COLO668 (cell line): Measurements from ENCODE around the gene SAFB2.

Source experiments
- DNase-seq: peaks from one replicate; lab custom pipeline; 2025; ENCODE audit not compliant: unreplicated experiment; lab: John Stamatoyannopoulos, UW

The SAFB2 gene

DNA sequence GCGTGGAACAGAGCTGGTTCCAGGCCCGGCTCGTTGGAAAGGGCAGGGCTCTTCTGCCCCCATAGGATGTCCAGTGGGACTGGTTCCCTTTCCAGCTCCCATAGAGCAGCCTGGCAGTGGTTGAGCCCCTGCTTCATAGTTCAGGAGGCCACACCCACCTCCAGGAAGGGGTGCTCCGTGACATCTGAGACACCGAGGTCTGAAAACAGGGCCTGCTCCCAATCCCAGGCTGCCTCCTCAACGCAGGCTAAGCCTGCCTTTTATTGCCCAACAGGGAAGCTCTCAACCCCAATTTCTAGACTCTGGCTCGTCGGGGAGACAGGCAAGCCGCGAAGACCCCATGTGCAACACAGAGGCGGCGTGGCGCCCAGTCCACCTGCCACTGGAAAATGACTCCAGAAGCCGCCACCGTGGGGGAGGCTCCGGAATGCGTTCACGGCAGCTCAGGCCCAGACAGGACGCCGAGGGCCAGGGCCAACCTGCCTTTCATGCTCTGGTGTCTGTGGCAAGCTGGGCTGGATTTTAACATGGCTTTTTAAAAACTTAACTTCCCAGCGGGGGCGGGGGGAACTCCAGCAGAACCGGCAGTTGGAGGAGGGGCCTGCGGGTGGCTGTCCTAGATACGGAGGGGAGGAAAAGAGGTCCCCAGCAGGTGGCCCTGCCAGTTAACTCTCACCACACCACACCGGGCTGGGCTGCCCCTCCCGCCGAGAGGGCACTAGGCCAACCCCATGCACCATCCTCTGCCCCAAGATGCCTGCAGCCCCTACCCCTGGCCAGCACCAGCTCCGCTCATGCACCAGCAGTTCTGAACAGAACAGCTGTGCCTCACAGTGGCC lies 36.9 kb downstream of the SAFB2 start:
- peak; percentile 81 for DNase-seq

GRCh38 chr19:5580161-5580571 lies 42.4 kb downstream of the SAFB2 start:
- DNase-seq = peak; percentile 41

DNA sequence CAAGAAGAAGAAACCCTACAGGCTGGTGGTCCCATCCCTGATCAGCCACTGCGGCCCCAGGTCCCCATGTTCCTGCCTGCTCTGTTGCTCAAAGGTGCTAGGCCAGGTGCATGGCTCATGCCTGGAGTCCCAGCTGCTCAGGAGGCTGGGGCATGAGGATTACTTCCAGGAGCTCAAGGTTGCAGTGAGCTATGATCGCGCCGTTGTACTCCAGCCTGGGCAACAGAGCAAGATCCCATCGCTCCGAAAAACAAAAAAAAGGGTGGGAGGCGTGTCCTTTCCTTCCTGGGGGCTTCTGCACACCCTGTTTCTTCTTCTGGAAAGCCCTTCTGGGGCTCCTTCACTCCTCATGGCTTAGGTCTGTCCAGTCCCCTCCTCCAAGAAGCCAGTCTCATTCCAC lies 42.9 kb downstream of the SAFB2 start:
- no peak for DNase-seq

- DNase-seq = no peak
These were observed 43.3 kb downstream of the SAFB2 start for GRCh38 chr19:5579286-5579685.

DNA sequence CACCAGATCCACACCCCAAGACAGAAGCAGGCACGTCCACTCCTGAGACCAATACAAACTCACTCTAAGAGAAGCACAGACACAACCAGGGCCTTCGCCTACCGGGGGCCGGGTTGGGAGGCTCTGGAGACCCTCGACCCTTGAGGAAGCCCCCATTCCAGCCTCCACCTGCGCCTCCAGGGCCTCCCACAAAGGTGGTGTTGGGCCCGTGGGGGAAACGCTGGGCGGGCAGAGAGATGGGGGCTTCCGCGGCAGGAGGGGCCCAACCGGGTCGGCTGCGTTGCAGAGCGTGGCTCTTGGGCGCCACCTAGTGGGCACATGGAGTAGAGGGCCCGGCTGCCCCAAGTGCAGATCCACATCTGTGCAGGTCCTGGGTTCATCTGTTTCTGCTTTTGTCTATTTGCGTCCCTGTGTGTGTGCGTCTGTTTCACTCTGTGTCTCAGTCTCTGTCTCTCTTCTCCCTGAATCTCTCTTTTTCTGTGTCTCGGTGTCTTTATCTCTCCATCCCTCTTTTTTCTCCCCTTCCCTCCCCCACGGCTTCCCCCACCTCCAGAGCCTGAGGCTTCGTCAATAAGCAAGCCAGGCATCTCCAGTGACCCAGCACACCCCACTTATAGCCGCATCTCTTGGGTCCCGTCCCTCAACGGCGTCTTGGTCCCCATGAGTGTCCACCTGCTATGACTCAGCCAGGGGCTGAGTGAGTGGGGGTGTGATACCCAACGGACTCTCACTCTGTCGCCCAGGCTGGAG lies 44.3 kb downstream of the SAFB2 start:
- DNase-seq = peak; percentile 79

GRCh38 chr19:5575590-5575989 lies 47.0 kb downstream of the SAFB2 start:
- DNase-seq = no peak

- DNase-seq = no peak
These were observed 49.9 kb downstream of the SAFB2 start for GRCh38 chr19:5572556-5573286.

DNA sequence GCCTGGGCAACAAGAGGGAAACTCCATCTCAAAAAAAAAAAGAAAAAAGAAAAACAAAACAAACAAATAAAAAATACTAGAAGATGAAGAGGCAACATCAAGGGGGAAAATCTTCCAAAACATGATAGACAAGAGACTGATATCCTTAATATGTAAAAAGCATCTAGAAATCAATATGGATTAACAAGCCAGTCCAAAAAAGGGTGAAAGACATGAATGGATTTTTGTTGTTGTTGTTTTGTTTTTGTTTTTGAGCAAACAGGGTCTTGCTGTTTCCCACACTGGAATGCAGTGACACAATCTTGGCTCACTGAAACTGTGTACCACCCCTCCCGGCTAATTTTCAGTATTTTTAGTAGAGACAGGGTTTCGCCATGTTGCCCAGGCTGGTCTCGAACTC lies 50.8 kb downstream of the SAFB2 start:
- no peak for DNase-seq

- DNase-seq = no peak
These were observed 54.6 kb downstream of the SAFB2 start for GRCh38 chr19:5567970-5568407.

DNA sequence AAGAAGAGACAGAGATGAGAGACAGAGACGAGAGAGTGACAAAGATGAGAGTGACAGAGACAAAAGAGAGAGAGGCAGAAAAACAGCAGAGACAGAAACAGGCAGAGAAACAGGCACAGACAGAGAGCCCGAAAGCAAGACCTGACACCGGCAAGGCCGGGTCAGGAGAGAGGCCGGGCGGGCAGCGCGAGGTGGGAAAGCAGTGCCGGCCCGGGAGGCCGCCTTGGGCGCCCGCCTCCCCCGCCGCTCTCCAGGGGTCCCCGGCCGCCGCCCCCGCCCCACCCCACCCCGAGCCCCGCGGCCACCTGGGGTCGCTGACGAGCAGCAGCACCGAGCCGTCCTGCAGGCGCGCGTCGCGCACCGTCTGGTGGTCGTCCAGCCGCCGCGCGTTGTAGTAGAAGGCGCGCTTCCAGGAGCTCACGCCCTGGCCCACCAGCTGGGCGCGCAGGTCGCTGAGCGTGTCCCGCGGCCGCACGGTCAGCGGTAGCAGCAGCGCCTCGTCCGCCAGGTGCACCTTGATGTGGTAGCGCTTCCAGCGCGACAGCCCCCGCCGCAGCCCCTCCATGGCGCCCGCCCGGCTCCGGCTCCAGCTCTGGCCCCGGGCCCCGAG lies 55.1 kb downstream of the SAFB2 start, which contains the start of gene TINCR:
Gene TINCR, minus strand, starts transcription at position 594 of the 610 bp plus-strand sequence.
- peak; percentile 29 for DNase-seq

- DNase-seq = no peak
These were observed 57.6 kb downstream of the SAFB2 start for GRCh38 chr19:5564930-5565329.

GRCh38 chr19:5563935-5564612 lies 58.5 kb downstream of the SAFB2 start:
- no peak for DNase-seq

DNA sequence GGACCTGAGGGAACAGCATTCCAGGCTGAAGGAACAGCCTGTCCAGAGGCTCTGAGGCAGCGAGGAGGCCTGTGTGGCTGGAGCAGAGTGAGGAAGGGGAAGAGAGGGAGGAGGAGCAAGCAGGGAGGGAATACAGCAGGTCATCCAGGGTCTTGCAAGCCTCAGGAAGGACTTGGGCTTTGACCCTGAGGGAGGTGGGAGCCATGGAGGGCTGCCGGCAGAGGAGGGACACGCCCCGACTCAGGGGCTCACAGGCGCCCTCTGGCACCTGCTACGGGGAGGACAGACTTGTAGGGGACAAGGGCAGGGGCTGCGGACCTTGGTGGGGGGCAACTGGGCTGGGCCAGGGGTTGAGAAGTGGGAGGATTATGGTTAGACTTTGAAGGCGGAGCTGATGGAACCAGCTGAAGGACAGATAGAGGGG lies 59.6 kb downstream of the SAFB2 start:
- DNase-seq = no peak

- DNase-seq = no peak
These were observed 60.3 kb downstream of the SAFB2 start for GRCh38 chr19:5562280-5562679.

GRCh38 chr19:5561559-5561958 lies 61.0 kb downstream of the SAFB2 start:
- DNase-seq = no peak

DNA sequence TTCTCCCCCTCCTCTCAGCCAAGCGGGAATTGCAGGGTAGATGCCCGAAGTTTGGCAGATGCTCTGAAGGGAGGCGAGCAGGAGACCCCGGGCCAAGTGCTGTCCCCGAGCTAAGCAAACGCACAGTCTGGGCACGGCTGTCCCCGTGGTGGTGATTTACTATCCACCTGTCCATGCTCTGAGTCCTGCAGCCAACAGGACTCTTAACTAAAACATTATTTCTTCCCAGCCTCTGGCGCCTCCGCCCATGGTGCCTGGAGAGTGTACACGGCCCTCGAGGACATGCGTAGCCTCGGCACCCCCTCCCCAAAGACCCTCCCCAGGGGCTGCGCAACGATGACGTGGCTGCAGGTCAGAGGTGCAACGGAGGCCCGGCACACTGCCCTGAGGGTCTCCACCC lies 62.4 kb downstream of the SAFB2 start:
- DNase-seq = no peak

DNA sequence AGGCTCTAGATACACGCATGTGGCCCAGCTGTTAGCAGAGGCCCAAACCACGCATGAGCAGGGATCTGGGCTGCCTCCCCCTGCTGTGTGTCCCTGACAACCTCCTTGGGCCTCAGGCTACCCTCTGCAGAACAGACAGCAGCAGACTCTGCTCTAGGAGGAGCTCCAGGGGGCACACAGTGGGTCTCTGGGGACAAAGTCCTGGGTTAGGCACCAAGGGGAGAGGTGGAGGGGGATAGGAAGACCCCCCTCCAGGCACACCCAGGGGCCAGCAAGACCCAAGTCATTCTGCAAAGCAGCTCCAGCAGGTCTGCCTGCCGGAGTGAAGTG lies 62.8 kb downstream of the SAFB2 start:
- no peak for DNase-seq

GRCh38 chr19:5558101-5558621 lies 64.4 kb downstream of the SAFB2 start:
- DNase-seq = no peak

- DNase-seq = no peak
These were observed 64.9 kb downstream of the SAFB2 start for GRCh38 chr19:5557691-5558090.

DNA sequence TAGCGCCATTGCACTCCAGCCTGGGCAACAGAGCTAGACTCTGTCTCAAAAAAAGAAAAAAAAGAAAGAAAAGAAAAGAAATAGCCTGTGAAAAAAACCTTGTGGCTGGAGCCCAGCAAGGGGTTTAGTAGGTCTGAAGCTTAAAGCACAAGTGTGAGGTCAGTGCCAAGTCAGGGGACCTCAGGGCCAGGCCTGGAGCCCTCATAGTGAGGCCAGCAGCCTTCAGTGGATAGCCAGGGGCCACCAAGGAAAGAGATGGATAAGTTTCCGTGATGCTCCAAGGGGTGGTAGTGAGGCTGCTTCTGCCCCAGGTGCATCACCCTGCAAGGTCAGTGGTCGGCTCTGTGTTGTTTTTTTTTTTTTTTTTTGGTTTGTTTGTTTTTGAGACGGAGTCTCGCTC lies 67.7 kb downstream of the SAFB2 start:
- no peak for DNase-seq
